CD14-positive monocyte (primary cell): ENCODE measurements around the gene NEDD4L. TPM values are rescaled to one million over a fixed set of nuclear protein-coding genes. Genes with fewer than 3 reads are reported as not detected.

Experiments used
- DNase-seq, 3 donors: peaks; one replicate each; pipeline ENCODE4 v3.0.0-alpha.2; 2011 to 2022
- H2AFZ ChIP-seq: 2 replicates; pipeline ENCODE4 v1.6.0; 2012; ENCODE audit warnings: mild to moderate bottlenecking, low read depth, low read length, inconsistent platforms; ENCODE audit not compliant: insufficient read depth, poor library complexity, severe bottlenecking
- H3K27ac ChIP-seq, 2 donors: 1 replicate in 1 of 2; 2 replicates in 1 of 2; pipeline ENCODE4 v1.5.1; 2012 to 2013; ENCODE audit warnings: low read length in 2 of 2, control low read depth in 1 of 2, inconsistent platforms in 1 of 2, low read depth in 1 of 2, mild to moderate bottlenecking in 1 of 2
- H3K27me3 ChIP-seq, 2 donors: one replicate each; pipeline versions ENCODE4 v1.6.0 to v1.6.1; 2011 to 2013; ENCODE audit warnings: low read length in 2 of 2; ENCODE audit not compliant: control insufficient read depth in 2 of 2, insufficient read depth in 2 of 2
- H3K36me3 ChIP-seq, 2 donors: replicated peaks in 1 of 2; 1 replicate in 1 of 2; 2 replicates in 1 of 2; pipeline versions ENCODE4 v1.5.1 to v1.6.1; 2012 to 2013; ENCODE audit warnings: low read length in 2 of 2, control low read depth in 1 of 2, inconsistent platforms in 1 of 2, mild to moderate bottlenecking in 1 of 2; ENCODE audit not compliant: insufficient read depth in 2 of 2, control insufficient read depth in 1 of 2
- H3K4me1 ChIP-seq, 2 donors: 1 replicate in 1 of 2; 2 replicates in 1 of 2; pipeline versions ENCODE4 v1.5.1 to v1.6.1; 2012 to 2013; ENCODE audit warnings: low read length in 2 of 2, control low read depth in 1 of 2, inconsistent platforms in 1 of 2, mild to moderate bottlenecking in 1 of 2, moderate library complexity in 1 of 2; ENCODE audit not compliant: insufficient read depth in 2 of 2, control insufficient read depth in 1 of 2
- H3K4me2 ChIP-seq: replicated peaks from 2 replicates; pipeline ENCODE3; 2012; ENCODE audit warnings: low read length, moderate library complexity, mild to moderate bottlenecking; ENCODE audit not compliant: poor library complexity, severe bottlenecking; ENCODE audit errors: extremely low read depth
- H3K4me3 ChIP-seq, 3 experiments: fragments of 200-600 bp in 1 of 3; sonication (generic) in 1 of 3; replicated peaks in 1 of 3; 1 replicate in 2 of 3; 2 replicates in 1 of 3; pipeline ENCODE4 v1.5.1; 2011 to 2013; ENCODE audit warnings: low read length in 3 of 3, mild to moderate bottlenecking in 3 of 3, control low read depth in 2 of 3, low read depth in 2 of 3, inconsistent platforms in 1 of 3, moderate library complexity in 1 of 3
- H3K79me2 ChIP-seq: 2 replicates; pipeline ENCODE4 v1.6.0; 2012; ENCODE audit warnings: mild to moderate bottlenecking, control low read depth, inconsistent platforms, low read length, moderate library complexity; ENCODE audit not compliant: insufficient read depth
- H3K9ac ChIP-seq: 2 replicates; pipeline ENCODE4 v1.6.0; 2017; ENCODE audit warnings: low read length, mild to moderate bottlenecking; ENCODE audit not compliant: insufficient read depth, poor library complexity, severe bottlenecking
- H3K9me3 ChIP-seq, 2 donors: replicated peaks in 1 of 2; 1 replicate in 1 of 2; 2 replicates in 1 of 2; pipeline versions ENCODE4 v1.5.1 to v1.6.1; 2012 to 2013; ENCODE audit warnings: low read length in 2 of 2, control low read depth in 1 of 2; ENCODE audit not compliant: control insufficient read depth in 1 of 2, insufficient read depth in 1 of 2
- H4K20me1 ChIP-seq: 2 replicates; pipeline ENCODE4 v1.6.0; 2012; ENCODE audit warnings: mild to moderate bottlenecking, low read length, control low read depth, moderate library complexity; ENCODE audit not compliant: insufficient read depth
- H3K27ac Mint-ChIP-seq, 7 donors: one replicate each; pipeline ENCODE4 v1.8.0; 2020; ENCODE audit warnings: mild to moderate bottlenecking in 7 of 7, mixed read lengths in 7 of 7, moderate library complexity in 6 of 7, inconsistent platforms in 2 of 7
- H3K27me3 Mint-ChIP-seq, 3 donors: one replicate each; pipeline ENCODE4 v1.8.0; 2021 to 2022; ENCODE audit warnings: low read depth in 3 of 3, mild to moderate bottlenecking in 3 of 3, mixed read lengths in 3 of 3, moderate library complexity in 3 of 3, inconsistent platforms in 1 of 3
- H3K36me3 Mint-ChIP-seq, 2 donors: one replicate each; pipeline ENCODE4 v1.8.0; 2020; ENCODE audit warnings: mixed read lengths in 2 of 2, inconsistent platforms in 1 of 2, mild to moderate bottlenecking in 1 of 2
- H3K4me1 Mint-ChIP-seq: one replicate; pipeline ENCODE4 v1.8.0; 2020; ENCODE audit warnings: mild to moderate bottlenecking, mixed read lengths
- H3K4me3 Mint-ChIP-seq, 2 donors: one replicate each; pipeline ENCODE4 v1.8.0; 2020; ENCODE audit warnings: mild to moderate bottlenecking in 2 of 2, mixed read lengths in 2 of 2, moderate library complexity in 1 of 2
- H3K9me3 Mint-ChIP-seq, 7 donors: one replicate each; pipeline ENCODE4 v1.8.0; 2020 to 2022; ENCODE audit warnings: mixed read lengths in 7 of 7, mild to moderate bottlenecking in 6 of 7, moderate library complexity in 6 of 7, inconsistent platforms in 2 of 7
- CTCF ChIP-seq: fragments of 200-600 bp; IDR thresholded peaks from one replicate; pipeline ENCODE4 v1.8.0; 2022; ENCODE audit warnings: antibody characterized with exemption, mild to moderate bottlenecking
- WGBS: methylation state at CpG from one replicate; pipeline ENCODE4 v1.1.5; 2013; ENCODE audit warnings: missing lambda C conversion rate; ENCODE audit not compliant: insufficient coverage; 5-methylcytosine and 5-hydroxymethylcytosine counted together
- intact Hi-C, 2 donors: fragments of 100-400 bp; cut with micrococcal nuclease; formaldehyde crosslinking; loops; one replicate each; pipeline versions ENCODE4 v1.15.0 to v1.15.1; 2023
- polyA plus RNA-seq, 3 donors: library from polyadenylated mRNA; depleted of rRNA in 1 of 3; unstranded in 2 of 3; stranded (reverse) in 1 of 3; fragments of 300-500 nt in 2 of 3; fragments of >200 nt in 1 of 3; fragmentation: Illumina TruSeq in 2 of 3; gene quantifications; 1 replicate in 2 of 3; 2 replicates in 1 of 3; pipeline ENCODE4 v1.2.3, GENCODE V29; 2012 to 2021

NEDD4L gene
- polyA plus RNA-seq, 3 donors: 2.5 to 5.2 (median 4.5) TPM

- Histone ChIP-seq H3K9me3 (no peaks in the 10 kb centered on the region), H2AFZ (no peak overlapping the region), H3K27ac (no peak overlapping the region), H3K27me3 (no peaks in the 10 kb centered on the region), H3K4me3 (no peak overlapping the region), H4K20me1 (no peaks in the 10 kb centered on the region), H3K4me2 (no peak overlapping the region), H3K36me3 (no peaks in the 10 kb centered on the region), H3K79me2 (no peaks in the 10 kb centered on the region), H3K4me1 (peaks cover 10 to 13% of the 10 kb centered on the region in 2 donors), H3K9ac (no peak overlapping the region)
- no peak for DNase-seq
- Mint-ChIP-seq H3K9me3 (no peaks in the 10 kb centered on the region), H3K4me1 (peaks cover 13% of the 10 kb centered on the region), H3K4me3 (no peak overlapping the region), H3K27ac (no peak overlapping the region), H3K27me3 (peaks cover 0 to 2% (median 0%) of the 10 kb centered on the region in 3 donors), H3K36me3 (no peaks in the 10 kb centered on the region)
- no peak for TF ChIP-seq CTCF
- 93% methylated on average over 2 of the region's 3 CpGs for WGBS
- intact Hi-C loops: no loop called here
Measured at GRCh38 chr18:58344080-58344670, 300.1 kb downstream of the NEDD4L start.

GRCh38 chr18:58344861-58345463 is 300.9 kb downstream of the NEDD4L start:
- H3K4me3 Mint-ChIP-seq: no peak overlapping the region
- Histone ChIP-seq H3K4me1 (peaks cover 12 to 16% of the 10 kb centered on the region in 2 donors), H3K4me3 (no peak overlapping the region), H3K4me2 (no peak overlapping the region), H3K36me3 (no peaks in the 10 kb centered on the region), H3K27me3 (no peaks in the 10 kb centered on the region), H3K27ac (no peak overlapping the region), H3K79me2 (no peaks in the 10 kb centered on the region), H2AFZ (no peak overlapping the region), H3K9me3 (no peaks in the 10 kb centered on the region), H4K20me1 (no peaks in the 10 kb centered on the region), H3K9ac (no peak overlapping the region)
- no peaks in the 10 kb centered on the region for H3K36me3 Mint-ChIP-seq
- no peaks in the 10 kb centered on the region for H3K9me3 Mint-ChIP-seq
- H3K27ac Mint-ChIP-seq: no peak overlapping the region
- H3K27me3 Mint-ChIP-seq: peaks cover 0 to 2% (median 0%) of the 10 kb centered on the region in 3 donors
- no peak for TF ChIP-seq CTCF
- intact Hi-C loops: no loop called here
- DNase-seq: no peak
- 98% methylated on average over 5 of the region's 8 CpGs for WGBS
- H3K4me1 Mint-ChIP-seq: peaks cover 16% of the 10 kb centered on the region
